ENCODE measurements around the gene BPHL.
"Not testable (repeated sequence)": the region's sequence is repeated elsewhere in the genome, so short reads cannot be mapped to it uniquely, and the experiment has no call there.

The BPHL gene

GRCh38 chr6:3118353-3119039 is at the start of gene BPHL:
TSS of gene BPHL (plus strand) at chr6:3118711. CDS start at chr6:3118741, 30 bp downstream.
- peak; percentile 100 for DNase-seq (ENCODE audit: low read depth)

- DNase-seq (ENCODE audit: low read depth), result no peak
Measured at GRCh38 chr6:3071568-3071967, 46.9 kb upstream of the BPHL start.

- no peak for DNase-seq (ENCODE audit: low read depth)
Measured at GRCh38 chr6:3072798-3073197, 45.7 kb upstream of the BPHL start.

- DNase-seq (ENCODE audit: low read depth), result no peak
Measured at GRCh38 chr6:3073382-3073781, 45.1 kb upstream of the BPHL start.

- no peak for DNase-seq (ENCODE audit: low read depth)
Measured at GRCh38 chr6:3075772-3076113, 42.8 kb upstream of the BPHL start.

- DNase-seq (ENCODE audit: low read depth), result no peak
Measured at GRCh38 chr6:3076320-3076719, 42.2 kb upstream of the BPHL start.

- DNase-seq (ENCODE audit: low read depth), result no peak
Measured at GRCh38 chr6:3077430-3077829, 41.1 kb upstream of the BPHL start.

- not testable (repeated sequence) for DNase-seq (ENCODE audit: low read depth)
Measured at GRCh38 chr6:3078952-3079351, 39.6 kb upstream of the BPHL start.

GRCh38 chr6:3079682-3080081 is 38.8 kb upstream of the BPHL start:
- DNase-seq (ENCODE audit: low read depth), result no peak

- DNase-seq (ENCODE audit: low read depth), result no peak
Measured at GRCh38 chr6:3081960-3082359, 36.6 kb upstream of the BPHL start.

GRCh38 chr6:3085074-3085473 is 33.4 kb upstream of the BPHL start:
- DNase-seq (ENCODE audit: low read depth), result no peak

GRCh38 chr6:3086282-3086946 is 32.1 kb upstream of the BPHL start:
- DNase-seq (ENCODE audit: low read depth), result no peak

GRCh38 chr6:3088446-3088845 is 30.1 kb upstream of the BPHL start:
- no peak for DNase-seq (ENCODE audit: low read depth)

GRCh38 chr6:3088968-3089367 is 29.5 kb upstream of the BPHL start:
- no peak for DNase-seq (ENCODE audit: low read depth)

GRCh38 chr6:3090013-3090412 is 28.5 kb upstream of the BPHL start:
- no peak for DNase-seq (ENCODE audit: low read depth)

GRCh38 chr6:3094815-3095214 is 23.7 kb upstream of the BPHL start:
- DNase-seq (ENCODE audit: low read depth), result no peak

GRCh38 chr6:3102875-3103274 is 15.6 kb upstream of the BPHL start:
- DNase-seq (ENCODE audit: low read depth), result no peak

- DNase-seq (ENCODE audit: low read depth), result no peak
Measured at GRCh38 chr6:3108746-3109414, 9.6 kb upstream of the BPHL start.

- DNase-seq (ENCODE audit: low read depth), result no peak
Measured at GRCh38 chr6:3109761-3110160, 8.8 kb upstream of the BPHL start.

GRCh38 chr6:3114377-3114776 is 4.1 kb upstream of the BPHL start:
- DNase-seq (ENCODE audit: low read depth), result no peak

- DNase-seq (ENCODE audit: low read depth), result no peak
Measured at GRCh38 chr6:3117912-3118352, 579 bp upstream of the BPHL start.

GRCh38 chr6:3119040-3119723 is 671 bp downstream of the BPHL start:
- DNase-seq (ENCODE audit: low read depth), result no peak

- DNase-seq (ENCODE audit: low read depth), result no peak
Measured at GRCh38 chr6:3120765-3121089, 2.2 kb downstream of the BPHL start.
